MG63 (cell line): Measurements from ENCODE around the gene BMP5. TPM values are rescaled to one million over a fixed set of nuclear protein-coding genes. Genes with fewer than 3 reads are reported as not detected.

Source experiments
- DNase-seq: peaks from one replicate; pipeline ENCODE4 v3.0.0-alpha.2; 2020
- H3K27me3 ChIP-seq: fragments of 250-450 bp; sonication (Bioruptor Pico); 2 replicates; pipeline ENCODE4 v1.5.1; 2020; ENCODE audit warnings: mild to moderate bottlenecking, moderate library complexity
- H3K36me3 ChIP-seq: fragments of 250-450 bp; sonication (Bioruptor Pico); 2 replicates; pipeline ENCODE4 v1.5.1; 2020; ENCODE audit warnings: mild to moderate bottlenecking, moderate library complexity
- H3K4me3 ChIP-seq: fragments of 250-450 bp; sonication (Bioruptor Pico); 2 replicates; pipeline ENCODE4 v1.5.1; 2020; ENCODE audit warnings: mild to moderate bottlenecking, moderate library complexity
- H3K9me3 ChIP-seq: fragments of 250-450 bp; sonication (Bioruptor Pico); 2 replicates; pipeline ENCODE4 v1.5.1; 2020; ENCODE audit warnings: mild to moderate bottlenecking, moderate library complexity
- total RNA-seq: library from RNA; depleted of rRNA; stranded (reverse); fragments of >200 nt; shearing (Covaris generic); gene quantifications from 2 replicates; pipeline ENCODE4 v1.2.3, GENCODE V29; 2014; ENCODE audit warnings: low replicate concordance

The BMP5 gene
- total RNA-seq, 1 experiment from 2014 or later, result 4.7 TPM

DNA sequence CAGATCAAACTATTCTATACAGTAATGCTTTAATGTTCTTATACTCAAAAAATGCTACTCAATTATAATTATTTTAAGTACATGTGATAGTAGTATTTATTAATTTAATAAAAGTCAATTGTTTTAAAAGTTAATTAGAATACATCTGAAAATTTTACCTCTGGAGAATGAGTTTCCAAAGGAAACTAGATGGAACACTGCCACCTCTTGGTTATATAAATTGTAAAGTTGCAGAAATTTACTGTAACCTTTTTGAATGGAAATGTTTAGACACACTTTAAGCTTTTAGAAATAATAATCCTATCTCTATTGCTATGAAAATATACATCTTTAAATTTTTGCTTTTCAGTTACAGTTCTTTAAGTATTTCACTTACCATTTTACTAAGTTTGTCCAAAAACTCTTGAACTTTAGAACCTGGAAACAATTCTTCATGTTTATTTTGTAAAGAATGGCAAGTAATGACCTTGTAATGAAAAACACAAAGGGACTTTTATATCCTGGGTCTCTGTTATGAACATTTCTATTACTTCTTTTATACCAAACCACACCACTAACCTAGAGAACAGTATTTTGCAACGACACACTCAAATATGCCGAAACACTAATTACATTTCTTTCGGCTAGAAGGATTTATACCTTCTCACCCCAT lies 10.9 kb upstream of the BMP5 start:
- H3K27me3 ChIP-seq, result no peaks in the 10 kb centered on the region
- H3K9me3 ChIP-seq, result no peaks in the 10 kb centered on the region
- H3K4me3 ChIP-seq, result no peak overlapping the region
- H3K36me3 ChIP-seq, result no peaks in the 10 kb centered on the region
- no peak for DNase-seq

DNA sequence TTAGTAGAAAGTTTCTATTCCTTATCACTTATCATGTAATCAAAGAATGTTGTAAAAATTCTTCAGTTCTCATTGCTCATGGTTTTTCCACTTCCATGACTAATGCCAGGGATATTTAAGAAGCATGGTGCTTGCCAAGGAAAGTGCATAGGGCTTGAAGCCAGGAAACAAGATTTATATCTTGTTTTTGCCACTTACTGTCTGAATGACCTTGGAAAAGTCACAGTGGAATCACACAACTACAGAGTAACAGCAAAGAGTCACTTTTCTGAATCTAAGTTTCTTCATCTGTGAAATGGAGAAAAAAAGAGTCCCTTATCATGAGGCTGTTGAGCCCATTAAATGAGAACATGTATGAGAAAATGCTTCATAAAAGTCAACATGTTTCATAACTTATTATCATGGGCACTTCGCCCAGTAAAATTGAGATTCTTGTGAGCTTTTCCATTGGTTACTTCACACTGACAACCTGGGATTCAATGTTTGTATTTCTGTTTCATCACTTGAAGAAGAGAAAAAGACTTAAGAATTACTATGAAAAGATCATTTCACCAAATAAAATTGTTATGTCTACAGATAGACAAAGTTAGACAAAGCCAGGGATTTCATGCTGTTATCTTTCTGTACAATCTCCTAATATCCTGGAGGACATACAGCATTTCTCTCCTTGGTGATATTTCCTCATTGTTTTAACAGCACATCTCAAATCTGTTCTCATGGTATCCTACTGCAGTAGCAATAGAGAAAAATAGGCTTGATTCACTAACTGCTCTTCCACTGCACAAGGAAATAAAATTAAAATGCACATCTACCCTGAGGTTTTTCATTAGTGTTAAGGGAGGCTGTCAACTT lies 7.6 kb upstream of the BMP5 start:
- H3K36me3 ChIP-seq, result no peaks in the 10 kb centered on the region
- no peak for DNase-seq
- no peak overlapping the region for H3K4me3 ChIP-seq
- no peaks in the 10 kb centered on the region for H3K9me3 ChIP-seq
- H3K27me3 ChIP-seq, result no peaks in the 10 kb centered on the region

DNA sequence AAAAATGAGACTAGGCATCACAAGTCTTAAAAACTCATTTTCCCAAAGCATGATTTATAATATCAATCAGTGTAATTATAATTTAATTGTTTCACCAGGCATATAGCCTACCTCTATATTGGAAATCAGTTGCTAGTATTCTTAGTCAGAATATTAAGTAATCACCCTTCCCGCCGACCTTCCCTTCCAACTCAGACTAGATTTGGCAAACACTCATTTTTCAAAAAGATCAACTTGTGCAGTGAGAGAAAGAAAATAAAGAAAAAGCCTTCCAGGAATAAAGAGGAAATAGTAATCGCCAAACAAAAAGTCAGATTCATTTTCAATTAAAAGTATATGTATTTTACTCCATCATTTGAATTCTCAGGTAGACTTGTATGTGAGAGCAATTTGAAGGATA lies 1.9 kb upstream of the BMP5 start:
- Histone ChIP-seq H3K4me3 (peak overlapping the region; percentile 3), H3K27me3 (no peaks in the 10 kb centered on the region), H3K36me3 (no peaks in the 10 kb centered on the region), H3K9me3 (no peaks in the 10 kb centered on the region)
- no peak for DNase-seq

DNA sequence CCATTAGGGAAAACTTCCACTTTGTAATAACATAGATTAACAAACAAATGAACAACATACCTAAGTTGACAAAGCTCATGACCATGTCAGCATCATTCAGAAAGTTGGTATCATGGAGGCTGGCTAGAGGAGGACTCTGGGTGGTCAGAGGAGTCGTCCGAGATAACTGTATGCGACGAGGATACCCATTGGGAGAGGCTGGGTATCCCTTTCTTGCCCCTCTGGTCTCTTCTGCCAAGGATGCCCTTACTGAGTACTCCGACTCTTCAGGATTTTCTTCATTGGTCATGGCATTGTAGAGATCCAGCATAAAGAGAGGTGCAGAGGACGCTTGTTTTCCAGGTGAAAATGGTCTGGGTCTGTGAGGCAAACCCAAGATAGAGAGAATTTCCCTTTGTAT lies 1.1 kb downstream of the BMP5 start:
- H3K27me3 ChIP-seq, result no peaks in the 10 kb centered on the region
- peak overlapping the region; percentile 44 for H3K4me3 ChIP-seq
- H3K36me3 ChIP-seq, result no peaks in the 10 kb centered on the region
- DNase-seq, result no peak
- H3K9me3 ChIP-seq, result no peaks in the 10 kb centered on the region

DNA sequence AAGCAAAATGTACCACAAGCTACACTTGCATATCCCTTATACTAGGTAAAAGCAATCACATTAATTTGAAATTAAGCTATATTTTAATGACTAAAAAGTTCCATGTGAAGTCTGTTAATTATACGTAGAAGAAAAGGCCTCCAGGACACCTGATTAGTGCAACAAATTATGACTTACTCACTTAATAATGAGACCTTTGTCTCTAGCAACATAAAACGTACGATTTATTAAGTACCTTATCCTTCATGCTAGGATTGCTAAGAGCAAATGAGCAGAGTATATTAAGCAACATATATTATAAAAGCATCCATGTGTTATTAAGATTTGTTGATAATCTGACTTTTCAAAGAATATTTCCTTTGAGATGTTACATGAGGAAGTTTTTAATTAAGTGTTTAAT lies 2.5 kb downstream of the BMP5 start:
- no peaks in the 10 kb centered on the region for H3K9me3 ChIP-seq
- H3K4me3 ChIP-seq, result peak overlapping the region; percentile 44
- no peaks in the 10 kb centered on the region for H3K27me3 ChIP-seq
- no peak for DNase-seq
- H3K36me3 ChIP-seq, result no peaks in the 10 kb centered on the region

DNA sequence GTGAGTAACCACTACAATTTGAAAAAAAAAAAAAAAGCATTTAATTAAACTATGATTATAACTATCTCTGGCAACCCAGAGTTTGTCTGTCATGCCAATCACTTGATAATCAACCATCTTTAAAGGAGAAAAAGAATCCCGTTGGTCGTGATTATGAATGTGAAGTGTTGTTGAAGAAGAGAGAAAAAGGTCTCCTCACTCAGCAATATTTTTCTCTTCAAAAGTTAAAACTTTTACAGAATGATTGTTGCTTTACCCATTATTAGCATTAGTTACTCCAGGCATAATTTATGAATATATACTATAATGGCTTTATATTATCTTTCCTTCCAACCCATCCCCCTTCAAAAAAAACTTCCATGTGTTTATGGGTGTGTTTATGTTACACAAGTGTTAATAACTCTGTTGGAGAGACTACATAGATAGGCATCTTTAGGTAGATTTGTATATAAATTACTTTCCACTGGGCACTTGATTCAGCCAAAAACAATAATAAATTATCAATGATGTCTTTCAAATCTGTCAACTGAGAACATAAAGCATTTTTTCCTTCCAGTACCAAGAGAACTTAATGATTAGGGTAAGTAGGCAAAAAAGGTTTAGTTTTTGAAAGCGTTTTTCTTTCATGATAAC lies 5.1 kb downstream of the BMP5 start:
- H3K4me3 ChIP-seq, result peak overlapping the region; percentile 44
- no peaks in the 10 kb centered on the region for H3K9me3 ChIP-seq
- H3K27me3 ChIP-seq, result no peaks in the 10 kb centered on the region
- DNase-seq, result no peak
- H3K36me3 ChIP-seq, result no peaks in the 10 kb centered on the region

DNA sequence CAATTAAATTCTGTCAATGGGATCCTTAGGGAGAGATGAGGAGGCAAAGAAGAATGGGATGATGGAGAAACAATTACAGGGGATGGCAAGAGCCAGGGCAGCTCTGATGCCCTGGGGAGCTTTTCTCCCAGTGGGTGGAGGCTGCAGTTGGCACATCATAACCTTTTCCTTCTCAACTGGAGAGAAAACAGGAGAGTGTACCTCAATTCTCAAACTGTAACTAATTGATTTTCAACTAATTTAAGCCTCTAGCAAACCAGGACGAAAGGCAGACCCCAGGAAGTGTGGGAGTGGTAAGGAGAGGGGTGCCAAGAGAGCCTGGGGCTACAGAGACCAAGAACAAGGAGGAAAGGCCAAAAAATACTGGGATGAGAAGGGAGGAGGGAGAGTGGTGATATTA lies 5.7 kb downstream of the BMP5 start:
- peak; percentile 4 for DNase-seq
- Histone ChIP-seq H3K27me3 (no peaks in the 10 kb centered on the region), H3K9me3 (no peaks in the 10 kb centered on the region), H3K36me3 (no peaks in the 10 kb centered on the region), H3K4me3 (no peak overlapping the region)

DNA sequence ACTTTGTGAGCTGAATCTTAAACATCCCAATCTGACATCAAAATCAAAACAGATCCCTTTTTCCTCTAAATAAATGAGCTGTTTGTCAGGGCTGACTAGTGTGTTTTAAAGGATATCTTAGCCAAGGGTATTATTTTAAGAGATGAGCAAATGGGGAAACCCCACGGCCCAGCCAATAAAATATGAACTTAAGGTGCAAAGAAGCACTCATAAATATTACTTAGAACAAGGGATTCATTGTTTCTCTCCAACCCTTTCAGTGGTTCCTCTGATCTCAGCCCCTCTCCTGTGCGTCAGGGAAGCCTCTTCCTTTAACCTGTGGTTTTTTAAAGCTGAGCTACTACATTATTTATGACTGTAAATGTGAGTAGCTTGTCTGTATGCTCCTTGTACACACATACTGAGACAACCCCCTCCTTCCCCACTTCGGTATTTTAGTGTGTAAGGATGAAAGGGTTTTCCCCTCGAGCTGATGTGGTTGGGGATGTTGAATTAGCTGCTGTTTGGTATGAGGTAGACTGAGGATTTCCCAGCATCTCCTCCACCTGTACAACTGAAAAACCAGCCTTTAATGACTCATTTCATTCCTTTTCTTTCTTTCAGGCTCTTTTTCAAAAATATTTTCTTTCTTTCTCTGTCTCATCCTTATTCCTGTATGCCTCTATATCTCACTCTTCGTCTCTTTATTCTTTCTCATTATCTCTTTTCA lies 6.5 kb downstream of the BMP5 start:
- no peak for DNase-seq
- H3K36me3 ChIP-seq, result no peaks in the 10 kb centered on the region
- no peak overlapping the region for H3K4me3 ChIP-seq
- H3K27me3 ChIP-seq, result no peaks in the 10 kb centered on the region
- no peaks in the 10 kb centered on the region for H3K9me3 ChIP-seq

DNA sequence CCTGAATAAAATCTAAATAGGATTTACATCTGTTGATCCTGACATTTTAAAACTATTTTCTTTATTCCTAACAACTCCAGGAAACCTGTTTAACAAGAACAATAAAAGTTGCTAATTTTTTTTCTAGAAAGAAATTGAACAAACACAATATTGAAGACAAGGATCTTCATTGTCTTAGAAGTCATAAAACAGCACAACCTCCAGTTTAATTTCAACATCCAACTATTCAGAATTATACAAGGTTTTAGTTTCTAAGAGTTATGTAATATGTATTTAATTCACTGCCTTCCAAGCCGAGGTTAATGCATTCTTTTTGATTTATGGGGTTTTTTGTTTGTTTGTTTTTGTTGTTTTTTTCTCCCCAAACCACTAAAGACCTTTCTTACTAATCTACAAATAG lies 7.2 kb downstream of the BMP5 start:
- Histone ChIP-seq H3K4me3 (no peak overlapping the region), H3K36me3 (no peaks in the 10 kb centered on the region; the same call in 1 of the 2 replicates), H3K9me3 (no peaks in the 10 kb centered on the region), H3K27me3 (no peaks in the 10 kb centered on the region)
- no peak for DNase-seq

DNA sequence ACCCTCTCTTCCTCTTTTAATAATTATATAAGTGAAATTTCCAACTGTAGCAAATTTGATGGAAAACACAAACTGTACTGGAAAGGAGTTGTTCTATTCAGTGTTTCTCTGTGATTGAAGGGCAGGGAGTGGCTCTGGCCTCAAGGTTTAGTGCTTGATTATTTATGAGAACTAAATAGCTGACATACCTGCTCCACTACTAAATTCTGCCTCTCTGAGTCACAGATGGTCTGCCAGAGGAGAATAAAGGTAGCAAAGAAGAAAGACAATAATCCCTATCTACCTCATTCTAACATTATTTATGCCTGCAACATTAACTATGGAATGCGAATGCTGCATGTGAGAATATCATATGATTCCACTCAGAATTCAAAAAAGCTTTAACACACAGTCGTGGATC lies 9.3 kb downstream of the BMP5 start:
- Histone ChIP-seq H3K4me3 (no peak overlapping the region), H3K27me3 (no peaks in the 10 kb centered on the region), H3K36me3 (no peaks in the 10 kb centered on the region; the same call in 1 of the 2 replicates), H3K9me3 (no peaks in the 10 kb centered on the region)
- DNase-seq, result no peak

DNA sequence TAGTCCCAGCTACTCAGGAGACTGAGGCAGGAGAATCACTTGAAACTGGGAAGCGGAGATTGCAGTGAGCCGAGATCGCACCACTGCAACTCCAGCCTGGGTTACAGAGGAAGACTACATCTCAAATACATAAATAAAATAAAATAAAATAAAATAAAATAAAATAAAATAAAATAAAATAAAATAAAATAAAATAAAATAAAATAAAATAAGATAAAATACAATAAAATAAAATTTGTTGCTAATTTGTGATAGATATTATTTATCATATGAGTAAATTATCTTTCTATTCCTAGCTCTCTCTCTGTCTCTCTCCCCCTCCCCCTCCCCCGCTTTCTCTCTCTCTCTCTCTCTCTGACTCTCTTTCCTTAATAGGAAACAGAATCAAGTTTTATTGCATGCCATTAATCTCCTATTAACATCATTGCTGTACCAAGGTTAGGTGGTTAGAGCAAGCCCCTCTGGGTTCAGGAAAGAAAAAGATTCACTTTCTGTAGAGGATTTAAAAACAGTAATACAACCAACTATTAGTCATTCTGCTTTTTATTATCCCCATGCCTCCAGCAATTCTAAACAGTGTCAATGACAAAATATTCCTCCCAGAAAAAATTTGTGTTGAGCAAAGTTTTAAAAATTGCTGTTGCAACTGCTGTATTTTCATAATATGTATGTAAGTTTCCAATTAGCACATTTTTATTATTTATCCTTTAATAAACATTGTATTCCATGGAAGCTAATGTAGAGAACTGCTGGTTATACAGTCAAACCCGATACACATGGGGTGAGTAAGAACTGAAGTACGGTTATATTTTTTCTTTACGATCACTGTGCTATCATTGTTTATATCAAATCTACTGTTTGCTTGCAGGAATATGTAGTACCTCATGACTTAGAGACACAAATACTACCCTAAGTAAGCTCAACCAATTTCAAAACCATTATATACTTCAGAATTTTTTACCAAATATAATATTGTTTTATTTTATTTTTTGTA lies 22.1 kb downstream of the BMP5 start:
- Histone ChIP-seq H3K27me3 (no peaks in the 10 kb centered on the region), H3K4me3 (peak overlapping the region; percentile 27), H3K36me3 (no peaks in the 10 kb centered on the region), H3K9me3 (no peaks in the 10 kb centered on the region)
- no peak for DNase-seq

DNA sequence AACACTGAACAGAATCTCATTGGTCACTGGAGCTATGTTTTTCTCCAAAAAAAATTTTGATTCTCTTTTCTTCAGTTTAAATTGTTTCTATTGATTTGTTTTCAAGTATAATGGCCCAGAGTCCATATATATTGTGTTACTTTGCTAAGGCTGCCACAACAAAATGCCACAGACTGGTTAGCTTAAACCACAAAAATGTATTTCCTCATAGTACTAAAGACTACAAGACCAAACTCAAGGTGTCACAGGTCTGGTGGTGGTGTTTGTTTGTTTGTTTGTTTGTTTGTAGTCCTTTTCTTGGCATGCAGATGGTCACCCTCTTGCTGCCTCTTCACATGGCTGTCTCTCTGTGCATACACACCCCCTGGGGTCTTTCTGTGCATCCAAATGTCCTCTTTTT lies 34.0 kb downstream of the BMP5 start:
- DNase-seq, result no peak
- no peaks in the 10 kb centered on the region for H3K9me3 ChIP-seq
- H3K36me3 ChIP-seq, result no peaks in the 10 kb centered on the region
- H3K4me3 ChIP-seq, result no peak overlapping the region
- H3K27me3 ChIP-seq, result no peaks in the 10 kb centered on the region

DNA sequence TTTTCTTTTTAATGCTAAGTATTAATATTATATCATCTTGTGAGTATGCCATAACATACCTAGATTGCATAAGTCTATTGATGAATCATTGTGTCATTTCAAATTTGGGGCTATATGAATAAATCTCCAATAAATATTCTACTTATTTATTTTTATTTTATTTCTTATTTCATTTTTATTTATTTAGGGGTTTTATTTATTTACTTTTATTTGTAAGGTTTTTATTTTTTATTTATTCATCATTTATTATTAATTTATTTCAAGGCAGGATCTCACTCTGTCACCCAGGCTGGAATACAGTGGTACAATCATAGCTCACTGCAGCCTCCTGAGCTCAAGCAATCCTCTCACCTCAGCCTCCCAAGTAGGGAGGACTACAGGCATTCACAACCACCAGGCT lies 36.3 kb downstream of the BMP5 start:
- no peaks in the 10 kb centered on the region for H3K9me3 ChIP-seq
- H3K4me3 ChIP-seq, result no peak overlapping the region
- no peak for DNase-seq
- no peaks in the 10 kb centered on the region for H3K27me3 ChIP-seq
- H3K36me3 ChIP-seq, result no peaks in the 10 kb centered on the region

DNA sequence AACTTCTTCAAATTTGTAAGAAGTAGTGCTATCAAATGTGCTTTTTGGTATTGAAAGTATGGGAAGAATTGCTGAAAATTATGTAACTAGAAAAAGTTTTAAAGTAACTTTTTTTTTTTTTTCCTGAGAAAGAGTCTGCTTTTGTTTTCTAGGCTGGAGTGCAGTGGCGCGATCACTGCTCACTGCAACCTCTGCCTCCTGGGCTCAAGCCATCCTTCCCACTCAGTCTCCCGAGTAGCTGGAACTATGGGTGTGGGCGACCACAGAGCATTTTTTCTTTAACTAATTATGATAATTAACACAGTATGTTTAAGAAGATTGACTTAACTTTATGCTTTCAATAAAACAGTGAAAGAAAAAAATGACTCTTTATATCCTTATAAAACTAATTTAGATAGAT lies 38.4 kb downstream of the BMP5 start:
- no peaks in the 10 kb centered on the region for H3K36me3 ChIP-seq

DNA sequence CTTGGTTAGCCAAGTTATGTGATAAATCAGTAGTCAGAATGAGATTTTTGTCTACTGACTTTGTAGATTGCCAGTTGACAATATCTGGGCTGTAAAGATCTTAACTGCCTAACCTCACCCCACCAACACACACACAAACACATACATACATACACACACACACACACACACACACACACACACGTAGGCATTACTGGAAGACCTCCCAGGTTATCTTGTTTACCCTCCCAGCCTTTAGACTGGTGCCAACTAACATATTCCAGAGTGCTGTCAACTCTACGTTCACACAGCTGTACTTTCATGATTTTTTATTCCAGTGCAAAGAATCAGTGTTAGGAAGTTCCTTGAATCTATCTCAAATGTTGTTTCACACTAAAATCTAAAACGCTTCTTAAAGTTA lies 38.9 kb downstream of the BMP5 start:
- Histone ChIP-seq H3K36me3 (no peaks in the 10 kb centered on the region), H3K27me3 (no peaks in the 10 kb centered on the region), H3K9me3 (no peaks in the 10 kb centered on the region), H3K4me3 (no peak overlapping the region)
- no peak for DNase-seq

More for the DNA sequence above, 38.4 kb downstream of the BMP5 start:
- Histone ChIP-seq H3K27me3 (no peaks in the 10 kb centered on the region), H3K9me3 (no peaks in the 10 kb centered on the region), H3K4me3 (no peak overlapping the region)
- peak; percentile 4 for DNase-seq

DNA sequence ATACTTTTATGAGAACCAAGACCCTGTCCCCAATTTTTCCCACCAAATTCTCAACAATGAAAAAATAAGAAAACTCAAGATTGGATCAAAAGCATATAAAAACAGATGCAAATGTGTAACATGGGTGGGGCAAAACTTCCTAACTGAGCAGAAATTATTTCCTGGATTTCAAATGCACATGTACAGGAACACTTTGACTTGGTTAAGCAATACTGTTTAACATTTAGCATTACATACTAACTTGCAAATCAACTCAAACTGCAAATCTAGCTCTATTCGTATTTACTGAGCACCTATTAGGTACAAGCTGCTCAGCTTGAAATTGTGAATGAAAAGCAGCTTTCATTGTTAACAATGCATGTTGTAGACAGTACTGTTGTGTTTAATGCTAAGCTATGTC lies 40.2 kb downstream of the BMP5 start:
- H3K9me3 ChIP-seq, result no peaks in the 10 kb centered on the region
- H3K27me3 ChIP-seq, result no peaks in the 10 kb centered on the region
- H3K36me3 ChIP-seq, result no peaks in the 10 kb centered on the region
- no peak for DNase-seq
- H3K4me3 ChIP-seq, result no peak overlapping the region
